Activated naive CD4-positive, alpha-beta T cell treated with Interleukin-2 at 50 U/mL for 16 hours (primary cell): Measurements from ENCODE around the gene HMGA1.
"Not testable (repeated sequence)": the region's sequence is repeated elsewhere in the genome, so short reads cannot be mapped to it uniquely, and the experiment has no call there.

Source experiments
- DNase-seq: peaks from one replicate; pipeline ENCODE4 v3.0.0-alpha.2; 2020

The HMGA1 gene

DNA sequence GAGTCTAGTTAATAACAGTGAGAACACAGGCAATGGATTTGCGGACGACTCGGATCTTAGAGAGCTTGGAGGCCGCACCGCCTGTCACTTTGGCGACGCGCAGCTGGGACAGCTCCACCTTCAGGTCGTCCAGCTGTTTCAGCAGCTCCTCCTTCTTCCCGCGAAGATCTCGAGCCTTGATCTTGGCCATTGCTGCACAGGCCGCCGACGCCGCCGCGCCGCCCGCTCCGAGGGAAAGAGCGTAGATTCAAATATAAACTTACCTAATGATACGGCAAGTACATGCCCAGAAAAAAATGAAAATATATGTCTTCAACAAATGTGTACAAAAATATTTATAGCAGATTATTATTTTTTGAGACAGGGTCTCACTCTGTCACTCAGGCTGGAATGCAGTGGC is 26.8 kb downstream of the HMGA1 start:
- DNase-seq = not testable (repeated sequence)

DNA sequence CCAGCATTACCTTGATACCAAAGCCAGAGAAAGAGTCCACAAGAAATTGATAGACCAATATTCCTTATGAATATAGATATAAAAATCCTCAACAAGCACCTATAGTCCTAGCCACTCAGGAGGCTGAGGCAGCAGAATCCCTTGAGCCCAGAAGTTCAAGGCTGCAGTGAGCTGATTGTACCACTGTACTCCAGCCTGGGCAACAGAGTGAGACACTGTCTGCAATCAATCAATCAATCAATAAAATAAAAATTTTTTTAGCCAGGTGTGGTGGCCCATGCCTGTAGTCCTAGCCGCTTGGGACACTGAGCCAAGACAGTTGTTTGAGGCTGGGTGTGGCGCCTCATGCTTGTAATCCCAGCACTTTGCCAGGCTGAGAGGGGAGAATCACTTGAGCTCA is 31.1 kb downstream of the HMGA1 start:
- no peak for DNase-seq

DNA sequence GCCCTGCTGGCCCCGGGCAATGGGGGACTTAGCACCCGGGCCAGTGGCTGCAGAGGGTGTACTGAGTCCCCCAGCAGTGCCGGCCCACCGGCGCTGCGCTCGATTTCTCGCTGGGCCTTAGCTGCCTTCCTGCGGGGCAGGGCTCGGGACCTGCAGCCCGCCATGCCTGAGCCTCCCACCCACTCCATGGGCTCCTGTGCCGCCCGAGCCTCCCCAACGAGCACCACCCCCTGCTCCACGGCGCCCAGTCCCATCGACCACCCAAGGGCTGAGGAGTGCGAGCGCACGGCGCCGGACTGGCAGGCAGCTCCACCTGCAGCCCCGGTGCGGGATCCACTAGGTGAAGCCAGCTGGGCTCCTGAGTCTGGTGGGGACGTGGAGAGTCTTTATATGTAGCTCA is 32.5 kb downstream of the HMGA1 start:
- DNase-seq = not testable (repeated sequence)

DNA sequence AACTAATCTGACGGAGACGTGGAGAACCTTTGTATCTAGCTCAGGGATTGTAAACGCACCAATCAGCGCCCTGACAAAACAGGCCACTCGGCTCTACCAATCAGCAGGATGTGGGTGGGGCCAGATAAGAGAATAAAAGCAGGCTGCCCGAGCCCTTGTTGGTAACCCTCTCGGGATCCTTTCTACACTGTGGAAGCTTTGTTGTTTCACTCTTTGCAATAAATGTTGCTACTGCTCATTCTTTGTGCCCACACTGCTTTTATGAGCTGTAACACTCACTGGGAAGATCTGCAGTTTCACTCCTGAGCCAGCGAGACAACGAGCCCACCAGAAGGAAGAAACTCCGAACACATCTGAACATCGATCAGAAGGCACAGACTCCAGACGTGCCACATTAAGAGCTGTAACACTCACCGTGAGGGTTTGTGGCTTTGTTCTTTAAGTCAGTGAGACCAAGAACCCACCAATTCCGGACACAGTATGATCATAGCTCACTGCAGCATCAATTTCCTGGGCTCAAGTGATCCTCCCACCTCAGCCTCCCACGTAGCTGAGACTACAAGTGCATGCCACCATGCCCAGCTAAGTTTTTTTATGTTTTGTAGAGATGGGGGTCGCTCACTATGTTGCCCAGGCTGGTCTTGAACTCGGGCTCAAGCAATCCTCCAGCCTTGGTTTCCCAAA is 33.1 kb downstream of the HMGA1 start:
- DNase-seq = not testable (repeated sequence)

DNA sequence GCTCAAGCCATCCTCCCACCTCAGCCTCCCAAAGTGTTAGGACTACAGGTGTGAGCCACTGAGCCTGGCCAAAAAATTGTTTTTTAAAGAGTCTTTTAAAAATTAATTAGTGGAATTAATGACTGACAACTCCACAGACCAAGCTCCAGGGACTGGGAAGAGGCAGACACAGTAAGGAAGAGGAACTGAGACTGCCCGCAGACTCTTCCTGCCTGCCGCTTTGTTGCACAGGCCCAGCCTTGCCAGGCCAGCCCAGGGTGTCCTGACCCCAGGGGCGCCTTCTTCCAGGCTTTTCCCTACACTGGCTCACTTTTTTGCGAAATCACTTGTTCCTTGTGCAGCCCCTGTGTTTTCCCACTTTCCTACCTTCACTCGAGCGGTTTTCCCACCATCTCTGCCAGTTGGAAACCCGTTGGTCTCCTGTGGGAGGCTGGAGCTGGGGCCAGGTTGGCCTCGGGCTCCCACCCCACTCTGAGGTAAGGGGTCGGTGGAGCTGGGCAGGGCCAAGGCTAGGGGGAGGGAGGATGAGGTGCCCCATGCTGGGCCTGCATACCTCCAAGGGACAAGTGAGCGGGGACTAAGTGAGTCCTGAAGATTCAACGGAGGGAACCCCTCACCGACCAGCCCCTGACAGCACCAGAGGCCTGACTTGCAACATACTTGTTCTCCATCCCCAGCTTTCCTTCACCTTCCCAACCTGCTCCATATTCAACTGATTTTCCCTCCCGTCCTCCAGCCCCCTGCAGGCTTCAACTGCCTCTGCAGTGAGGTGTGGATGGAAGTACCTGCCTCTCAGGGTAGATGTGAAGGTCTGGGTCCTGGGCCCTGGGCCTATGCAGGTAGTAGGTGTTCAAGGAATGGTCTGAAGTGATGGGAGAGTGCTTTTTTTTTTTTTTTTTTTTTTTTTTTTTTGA is 35.6 kb downstream of the HMGA1 start:
- DNase-seq = no peak

DNA sequence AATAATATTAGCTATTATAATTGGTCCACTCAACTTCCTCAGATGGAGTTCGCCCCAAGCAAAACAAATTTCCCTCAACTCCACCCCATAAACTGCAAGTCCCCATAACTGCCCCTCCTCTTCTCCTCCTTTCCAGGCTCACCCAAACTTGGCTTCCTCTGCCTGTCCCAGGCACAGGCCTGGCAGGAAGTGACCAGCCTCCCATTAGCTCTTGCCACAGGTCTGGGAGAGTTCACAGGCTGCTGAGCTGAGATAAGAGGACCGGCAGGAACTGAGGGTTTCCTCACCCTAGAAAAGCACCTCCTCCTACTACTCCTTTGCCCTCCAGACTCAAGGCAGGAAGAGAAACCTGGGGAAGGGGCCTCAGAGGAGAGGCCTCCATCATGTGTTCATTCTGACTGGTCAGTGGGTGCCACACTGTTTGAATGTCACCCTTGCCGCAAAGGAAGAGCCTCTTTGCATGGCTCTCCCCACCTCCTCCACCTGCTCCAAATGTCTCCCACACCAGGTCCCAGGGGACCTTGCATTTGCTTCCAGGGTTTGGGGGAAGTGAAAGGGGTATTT is 36.7 kb downstream of the HMGA1 start:
- no peak for DNase-seq

DNA sequence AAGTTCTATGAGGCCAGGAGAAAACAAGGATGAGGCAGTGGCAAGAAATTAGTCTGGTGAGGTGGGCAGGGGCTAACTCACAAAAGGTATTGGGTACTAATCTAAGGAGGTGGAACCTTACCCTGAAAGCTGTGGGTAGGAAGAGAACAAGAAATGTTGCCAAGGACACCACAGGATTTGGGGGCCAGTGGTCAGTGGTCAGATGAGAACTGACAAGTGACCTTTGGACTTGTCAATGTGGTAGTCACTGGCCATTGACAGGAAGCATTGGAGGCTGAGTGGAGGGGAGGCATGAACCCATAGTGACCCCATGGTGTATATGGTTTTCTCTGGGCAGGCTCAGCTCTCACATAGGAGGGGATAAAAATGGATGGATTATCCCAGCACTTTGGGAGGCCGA is 37.5 kb downstream of the HMGA1 start:
- DNase-seq = no peak

DNA sequence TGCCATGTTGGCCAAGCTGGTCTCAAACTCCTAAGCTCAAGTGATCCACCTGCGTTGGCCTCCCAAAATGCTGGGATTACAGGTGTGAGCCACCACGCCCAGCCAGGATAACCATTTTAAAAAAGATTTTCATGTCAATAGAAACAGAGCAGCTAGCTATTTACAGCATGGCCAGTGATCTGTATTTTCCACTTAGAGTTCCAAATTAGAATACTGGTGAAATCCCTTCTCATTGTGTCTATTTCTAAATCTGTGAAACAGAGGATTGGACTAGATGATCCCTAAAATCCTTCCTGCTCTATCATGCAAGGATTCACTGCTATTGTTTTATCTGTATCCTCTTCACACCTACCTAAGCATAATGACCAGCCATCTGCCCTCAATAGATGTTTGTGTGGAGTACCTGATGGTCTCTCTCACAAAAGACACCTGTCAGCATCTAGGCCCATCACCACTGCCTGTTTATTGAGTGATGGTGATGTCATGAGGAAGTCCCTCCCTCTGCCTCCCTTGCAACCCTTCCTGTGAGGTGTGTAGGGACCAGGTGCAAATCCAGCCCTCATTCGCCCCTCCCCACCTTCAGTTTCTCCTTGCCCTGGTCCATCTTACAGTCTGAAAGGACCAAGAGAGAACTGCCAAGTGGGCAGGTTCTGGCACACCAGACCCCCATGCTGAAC is 38.6 kb downstream of the HMGA1 start:
- DNase-seq = no peak

DNA sequence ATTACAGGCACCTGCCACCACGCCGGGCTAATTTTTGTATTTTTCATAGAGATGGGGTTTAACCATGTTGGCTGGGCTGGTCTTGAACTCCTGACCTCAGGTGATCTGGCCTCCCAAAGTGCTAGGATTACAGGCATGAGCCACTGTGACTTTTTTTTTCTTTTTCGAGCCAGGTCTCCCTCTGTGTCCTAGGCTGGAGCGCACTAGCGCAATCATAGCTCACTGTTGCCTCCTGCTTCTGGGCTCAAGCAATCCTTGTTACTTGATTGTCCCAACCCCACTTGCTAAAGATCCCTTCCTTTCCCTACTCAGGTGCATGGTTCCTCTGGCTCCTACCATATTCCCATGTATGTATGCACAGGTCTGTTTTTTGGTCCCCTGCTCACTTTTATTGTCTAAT is 39.5 kb downstream of the HMGA1 start:
- DNase-seq = no peak

DNA sequence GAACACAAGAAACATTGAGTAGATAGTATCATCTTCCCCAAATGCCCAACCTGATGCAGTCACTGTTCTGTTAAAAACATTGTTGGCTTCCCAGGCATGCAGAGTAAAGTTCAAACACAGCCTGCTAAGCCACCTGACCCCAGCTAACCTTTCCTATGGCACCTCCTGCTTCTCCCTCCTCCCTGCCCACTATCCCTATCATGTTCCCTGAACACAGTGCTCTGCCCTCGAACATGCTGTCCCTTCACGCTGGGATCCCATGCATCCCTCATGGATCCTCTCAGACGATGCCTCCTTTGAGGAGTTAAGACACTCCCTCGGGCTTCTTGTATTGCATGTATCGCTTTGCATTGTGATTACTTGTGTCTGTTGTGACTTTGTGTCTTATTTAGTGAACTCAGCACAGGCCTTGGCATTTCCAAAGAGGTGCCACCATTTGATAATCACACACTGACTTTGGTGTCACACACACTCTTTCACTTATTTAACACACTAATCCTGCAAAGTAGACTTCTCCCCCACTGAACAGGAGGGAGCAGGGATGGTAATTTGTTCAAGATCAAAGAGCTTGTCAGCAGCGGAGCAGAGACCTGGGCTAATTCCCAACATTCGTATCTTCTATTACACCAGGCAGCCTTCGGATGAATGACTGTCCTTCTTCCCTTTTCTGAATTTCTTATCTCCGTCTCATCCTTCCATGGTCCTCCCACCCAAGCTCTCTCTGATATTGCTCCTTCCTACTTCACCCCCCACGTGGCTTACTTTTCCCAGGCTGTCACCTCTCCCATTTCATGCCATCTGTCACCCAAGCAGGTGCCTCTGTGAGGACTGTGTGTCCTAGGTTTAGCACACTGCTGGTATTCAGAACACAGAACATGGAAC is 40.4 kb downstream of the HMGA1 start:
- DNase-seq = no peak

DNA sequence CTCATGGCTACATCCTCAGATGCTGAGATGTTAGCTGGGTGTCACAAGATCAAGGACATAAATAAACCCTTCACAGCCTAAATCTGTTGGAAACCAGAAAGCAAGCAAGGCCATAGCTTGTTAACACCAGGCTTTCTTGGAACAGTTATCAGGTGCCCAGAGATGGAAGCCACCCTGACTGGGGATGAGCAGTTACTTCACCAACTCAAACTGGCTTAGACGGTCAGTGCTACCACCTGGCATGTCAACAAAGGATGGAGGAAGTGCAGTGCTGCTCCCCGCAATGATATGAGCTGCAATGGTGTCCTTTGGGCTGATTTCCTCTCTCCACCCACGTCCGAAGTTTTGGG is 41.1 kb downstream of the HMGA1 start:
- DNase-seq = no peak

DNA sequence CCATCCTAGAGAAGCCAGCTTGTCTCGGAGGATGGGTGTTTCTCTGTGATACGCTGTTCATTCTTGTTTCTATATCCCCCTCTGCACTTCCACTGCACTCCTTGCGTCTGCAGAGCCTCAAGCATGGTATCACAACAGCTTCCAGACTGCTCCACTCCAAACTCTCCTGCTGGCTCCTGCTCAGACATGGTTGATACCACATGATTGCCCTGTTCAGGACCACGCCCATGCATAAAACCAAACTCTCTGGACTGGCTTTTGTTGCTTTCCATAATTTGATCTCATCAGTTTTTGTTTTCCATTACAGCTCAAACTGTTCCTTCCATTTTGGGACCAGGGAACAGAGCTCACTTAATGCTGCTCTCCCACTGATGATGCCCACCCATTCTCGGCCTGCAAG is 42.2 kb downstream of the HMGA1 start:
- no peak for DNase-seq

DNA sequence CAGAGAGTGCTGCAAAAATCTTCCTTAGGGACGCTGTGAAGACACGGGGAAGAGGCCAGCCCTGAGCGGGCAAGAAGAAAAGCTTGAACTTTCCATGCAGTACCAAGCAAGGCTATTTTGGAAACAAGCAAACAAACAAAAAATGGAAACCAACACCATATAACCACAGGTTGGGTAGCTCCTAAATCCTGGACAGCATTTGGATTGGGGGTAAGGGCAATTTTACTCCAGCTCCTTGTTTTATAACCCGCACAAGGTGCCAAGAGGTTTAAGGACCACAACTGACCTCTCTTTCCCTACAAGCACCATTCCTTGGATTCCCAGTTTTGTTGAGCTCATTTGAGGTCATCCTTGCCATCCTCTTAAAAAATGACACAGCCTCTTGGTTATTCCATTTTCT is 43.5 kb downstream of the HMGA1 start:
- DNase-seq = no peak

DNA sequence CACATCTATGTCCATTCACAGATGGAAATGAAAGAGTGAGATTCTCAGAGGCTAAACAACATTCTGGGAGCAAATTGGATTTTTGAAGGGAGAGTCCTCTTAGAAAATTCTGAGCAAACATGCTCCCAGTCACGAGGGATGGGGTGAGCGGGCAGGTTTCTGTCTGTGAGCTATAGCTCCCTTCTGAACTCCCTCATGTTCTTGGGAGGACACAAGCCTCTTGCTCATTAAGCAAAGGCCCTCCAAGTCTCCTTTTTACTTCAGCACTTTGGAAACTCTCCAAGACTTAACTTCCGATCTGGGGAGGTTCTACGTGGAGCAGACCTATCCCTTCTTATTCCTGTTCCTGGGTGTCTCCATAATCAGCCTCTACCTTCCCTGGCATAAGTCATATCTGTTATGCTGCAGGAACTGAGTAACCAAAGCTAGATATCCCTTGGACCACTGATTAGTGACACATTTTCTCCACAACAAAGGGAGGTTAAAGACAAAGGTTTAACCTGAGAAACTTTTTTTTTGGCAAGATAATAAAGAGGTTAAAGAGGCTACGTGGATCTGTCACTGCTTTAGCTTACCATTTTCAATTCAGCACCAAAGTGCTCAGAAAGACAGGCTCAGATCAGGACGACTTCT is 45.1 kb downstream of the HMGA1 start:
- DNase-seq = no peak

DNA sequence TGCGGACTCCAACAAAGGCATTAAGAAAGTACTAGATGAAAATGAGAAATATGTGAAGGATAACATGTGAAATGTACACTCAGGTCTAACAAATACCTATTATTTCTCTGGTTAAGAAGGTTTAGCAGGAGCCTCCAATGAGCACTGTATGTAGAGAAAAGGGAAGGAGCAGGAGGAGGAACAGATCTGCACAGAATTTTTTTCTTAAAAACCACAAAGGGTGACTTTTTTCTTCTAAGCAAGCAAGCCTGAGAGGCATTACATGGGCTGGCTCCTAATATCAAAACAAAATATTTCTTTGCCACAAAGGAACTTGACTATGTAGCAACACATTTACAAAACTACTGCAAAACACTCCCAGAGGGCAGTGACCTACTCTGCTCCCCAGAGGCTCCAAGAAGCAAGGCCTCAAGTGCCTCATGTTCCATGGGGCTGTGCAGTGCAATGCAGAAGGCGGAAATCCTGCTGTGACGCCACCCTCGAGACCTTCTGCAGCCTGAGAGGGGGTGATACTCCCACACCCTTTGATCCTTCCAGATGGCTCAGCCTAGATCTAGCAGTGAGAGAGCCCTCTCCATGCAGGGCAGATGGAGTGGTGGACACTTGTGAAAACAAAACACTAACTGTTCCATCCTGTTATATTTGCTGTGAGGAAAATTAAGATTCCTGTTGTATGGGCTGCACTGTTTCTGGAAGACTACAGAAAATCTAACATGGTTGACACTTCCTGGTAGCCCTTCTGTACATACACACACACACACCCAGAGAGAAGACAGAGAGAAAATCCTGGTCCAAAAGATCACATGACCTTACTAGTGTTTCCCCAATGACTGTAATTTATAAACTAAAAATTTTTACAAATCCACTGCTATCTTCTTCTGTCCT is 48.1 kb downstream of the HMGA1 start:
- DNase-seq = no peak

DNA sequence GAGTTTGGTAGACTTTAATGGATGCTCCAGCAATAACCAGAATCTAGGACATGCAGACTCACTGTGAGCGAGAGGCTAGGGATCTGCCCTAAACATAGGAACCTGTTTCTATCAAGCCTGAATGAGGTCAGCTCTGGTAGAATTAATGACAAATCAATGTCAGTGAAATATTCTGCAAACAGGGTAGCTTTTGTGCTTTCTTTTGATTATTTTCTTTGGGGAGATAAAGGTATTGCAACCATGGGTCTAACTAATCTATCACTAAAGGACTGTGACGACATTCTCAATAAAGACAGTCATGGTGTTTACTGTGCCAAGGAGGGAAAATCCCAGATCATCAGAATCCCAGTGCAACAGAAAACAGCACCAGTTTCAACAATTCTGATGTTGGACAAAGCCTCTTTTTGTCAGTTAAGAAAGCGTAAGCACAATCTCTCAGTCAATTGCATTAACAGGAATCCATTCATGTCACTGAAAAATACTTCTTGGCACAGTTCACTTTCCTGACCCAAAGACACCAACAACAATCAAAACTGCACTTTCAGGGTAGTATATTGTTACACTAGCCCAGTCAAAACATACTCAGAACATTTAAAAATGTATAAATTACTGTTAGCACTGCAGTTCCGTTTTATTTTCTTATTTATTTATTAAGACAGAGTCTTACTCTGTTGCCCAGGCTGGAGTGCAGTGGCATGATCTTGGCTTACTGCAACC is 48.9 kb downstream of the HMGA1 start:
- DNase-seq = no peak

DNA sequence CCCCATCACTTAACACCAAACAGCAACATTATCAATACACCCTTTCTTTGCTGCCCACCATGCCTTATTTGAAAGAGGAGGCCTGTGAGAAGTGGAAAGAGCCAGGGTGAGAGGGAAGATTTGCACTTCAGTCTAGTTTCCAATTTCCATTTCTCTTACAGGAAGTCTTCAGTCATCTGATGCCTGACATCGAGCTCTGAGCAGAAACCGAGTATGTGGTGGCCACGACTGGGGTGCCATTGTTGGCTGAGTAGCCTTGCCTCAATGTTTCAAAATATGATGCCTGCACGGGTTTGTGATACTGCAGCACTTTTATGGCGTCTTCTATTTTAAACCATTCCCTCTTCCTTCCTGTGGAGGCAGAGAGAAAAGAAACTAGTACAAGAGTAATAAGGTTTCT is 51.9 kb downstream of the HMGA1 start:
- no peak for DNase-seq

DNA sequence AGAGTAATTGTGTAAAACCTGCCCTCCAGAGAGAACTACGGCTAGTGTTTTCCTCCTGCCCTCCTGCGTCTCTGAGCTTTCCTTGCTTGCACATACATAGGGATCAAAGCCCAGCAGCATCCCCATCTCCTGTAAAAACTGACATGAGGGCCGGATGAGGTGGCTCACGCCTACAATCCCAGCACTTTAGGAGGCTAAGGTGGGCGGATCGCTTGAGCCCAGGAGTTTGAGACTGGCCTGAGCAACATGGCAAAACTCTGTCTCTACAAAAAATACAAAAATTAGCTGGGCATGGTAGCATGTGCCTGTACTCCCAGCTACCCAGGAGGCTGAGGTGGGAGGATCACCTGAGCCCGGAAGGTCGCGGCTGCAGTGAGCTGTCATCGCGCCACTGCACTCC is 52.5 kb downstream of the HMGA1 start:
- DNase-seq = no peak

DNA sequence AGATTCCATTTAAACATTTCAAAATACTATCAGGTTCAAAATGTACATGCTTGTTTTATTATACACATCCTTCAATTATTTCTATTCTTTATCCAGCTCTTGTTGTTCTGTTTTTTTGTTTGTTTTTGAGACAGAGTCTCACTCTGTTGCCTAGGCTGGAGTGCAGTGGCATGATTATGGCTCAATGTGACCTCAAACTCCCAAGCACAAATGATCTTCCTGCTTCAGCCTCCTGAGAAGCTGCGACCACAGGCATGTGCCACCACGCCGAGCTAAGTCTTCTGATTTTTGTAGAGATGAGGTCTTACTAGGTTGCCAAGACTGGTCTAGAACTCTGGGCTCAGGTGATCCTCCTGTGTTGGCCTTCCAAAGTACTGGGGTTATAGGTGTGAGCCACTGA is 56.3 kb downstream of the HMGA1 start:
- no peak for DNase-seq

DNA sequence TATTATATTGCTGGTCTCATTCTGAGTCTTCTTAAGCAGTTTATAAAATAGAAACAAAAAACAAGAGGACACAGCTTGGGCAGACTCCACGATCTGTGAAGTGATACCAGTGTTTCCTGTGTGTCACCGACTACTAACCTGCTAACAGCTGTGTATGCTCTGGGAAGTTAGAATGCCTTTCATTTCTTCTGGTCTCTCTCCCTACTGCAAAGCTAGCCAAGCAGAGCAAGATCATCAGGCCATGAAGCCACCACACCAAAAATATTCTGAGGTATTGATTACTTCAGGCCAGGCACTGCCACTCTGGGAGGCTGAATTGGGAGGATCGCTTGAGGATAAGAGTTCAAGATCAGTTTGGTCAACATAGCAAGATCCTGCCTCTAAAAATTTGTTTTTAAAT is 59.0 kb downstream of the HMGA1 start:
- no peak for DNase-seq
